Nephron (organoid): ENCODE measurements around the gene EPS8.

ENCODE experiments used
- H3K27ac Mint-ChIP-seq, 3 experiments: 2 replicates each; pipeline ENCODE4 v1.8.0; 2020; ENCODE audit warnings: mixed read lengths in 3 of 3, mild to moderate bottlenecking in 2 of 3, moderate library complexity in 1 of 3
- H3K27me3 Mint-ChIP-seq: 2 replicates; pipeline ENCODE4 v1.8.0; 2021; ENCODE audit warnings: low read depth, mild to moderate bottlenecking, moderate library complexity, mixed read lengths
- H3K36me3 Mint-ChIP-seq: 2 replicates; pipeline ENCODE4 v1.8.0; 2020; ENCODE audit warnings: low read depth, mixed read lengths
- H3K4me1 Mint-ChIP-seq: 2 replicates; pipeline ENCODE4 v1.8.0; 2020; ENCODE audit warnings: mixed read lengths
- H3K4me3 Mint-ChIP-seq, 3 experiments: 2 replicates each; pipeline ENCODE4 v1.8.0; 2020; ENCODE audit warnings: mild to moderate bottlenecking in 3 of 3, mixed read lengths in 3 of 3, moderate library complexity in 2 of 3
- H3K9me3 Mint-ChIP-seq: 2 replicates; pipeline ENCODE4 v1.8.0; 2020; ENCODE audit warnings: mixed read lengths
- TF ChIP-seq, protein P1 (sequence below), 3 experiments: fragments of 200-600 bp; sonication (generic); IDR thresholded peaks; one replicate each; pipeline ENCODE4 v1.5.0; 2021; ENCODE audit warnings: antibody characterized with exemption in 3 of 3; ENCODE audit not compliant: unreplicated experiment in 3 of 3

Gene EPS8

DNA sequence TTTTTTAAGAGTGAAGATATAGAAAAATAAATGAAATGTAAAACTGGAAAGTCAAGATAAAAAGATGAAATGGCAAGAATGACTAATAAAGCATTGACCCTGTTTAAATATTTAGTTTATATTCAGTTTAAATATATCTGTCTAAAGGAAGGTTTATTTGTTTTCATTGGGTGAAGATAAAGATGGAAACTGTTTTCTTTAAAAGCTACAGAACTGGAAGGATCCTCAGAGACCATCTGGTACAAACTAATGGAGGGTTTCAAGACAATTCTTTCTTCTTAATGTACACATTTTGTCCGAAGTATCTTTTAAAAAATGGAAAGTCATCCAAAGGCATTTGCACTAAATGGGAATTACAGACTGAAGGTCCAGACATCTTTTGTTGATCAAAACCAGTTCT is 142.6 kb downstream of the EPS8 start:
- Mint-ChIP-seq H3K9me3 (no peaks in the 10 kb centered on the region), H3K4me3 (no peak overlapping the region), H3K4me1 (peaks cover 16% of the 10 kb centered on the region), H3K27me3 (no peaks in the 10 kb centered on the region), H3K36me3 (peaks cover 19% of the 10 kb centered on the region), H3K27ac (peak overlapping the region in 1 of 3 experiments; percentile 36)
- TF ChIP-seq, protein P1, sequence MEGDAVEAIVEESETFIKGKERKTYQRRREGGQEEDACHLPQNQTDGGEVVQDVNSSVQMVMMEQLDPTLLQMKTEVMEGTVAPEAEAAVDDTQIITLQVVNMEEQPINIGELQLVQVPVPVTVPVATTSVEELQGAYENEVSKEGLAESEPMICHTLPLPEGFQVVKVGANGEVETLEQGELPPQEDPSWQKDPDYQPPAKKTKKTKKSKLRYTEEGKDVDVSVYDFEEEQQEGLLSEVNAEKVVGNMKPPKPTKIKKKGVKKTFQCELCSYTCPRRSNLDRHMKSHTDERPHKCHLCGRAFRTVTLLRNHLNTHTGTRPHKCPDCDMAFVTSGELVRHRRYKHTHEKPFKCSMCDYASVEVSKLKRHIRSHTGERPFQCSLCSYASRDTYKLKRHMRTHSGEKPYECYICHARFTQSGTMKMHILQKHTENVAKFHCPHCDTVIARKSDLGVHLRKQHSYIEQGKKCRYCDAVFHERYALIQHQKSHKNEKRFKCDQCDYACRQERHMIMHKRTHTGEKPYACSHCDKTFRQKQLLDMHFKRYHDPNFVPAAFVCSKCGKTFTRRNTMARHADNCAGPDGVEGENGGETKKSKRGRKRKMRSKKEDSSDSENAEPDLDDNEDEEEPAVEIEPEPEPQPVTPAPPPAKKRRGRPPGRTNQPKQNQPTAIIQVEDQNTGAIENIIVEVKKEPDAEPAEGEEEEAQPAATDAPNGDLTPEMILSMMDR (IDR thresholded peaks at IDR 0.05; ENCODE audit: unreplicated experiment in 3 of 3): no peak

GRCh38 chr12:15644700-15645099 is 144.5 kb downstream of the EPS8 start:
- H3K27ac Mint-ChIP-seq: no peak overlapping the region
- H3K4me3 Mint-ChIP-seq: no peak overlapping the region
- TF ChIP-seq, protein P1 (IDR thresholded peaks at IDR 0.05; ENCODE audit: unreplicated experiment in 3 of 3): no peak
- peaks cover 4% of the 10 kb centered on the region for H3K4me1 Mint-ChIP-seq
- no peaks in the 10 kb centered on the region for H3K27me3 Mint-ChIP-seq
- H3K9me3 Mint-ChIP-seq: no peaks in the 10 kb centered on the region
- H3K36me3 Mint-ChIP-seq: peaks cover 35% of the 10 kb centered on the region

- Mint-ChIP-seq H3K27me3 (no peaks in the 10 kb centered on the region), H3K9me3 (no peaks in the 10 kb centered on the region)
Measured at GRCh38 chr12:15638231-15638630, 151.0 kb downstream of the EPS8 start.

DNA sequence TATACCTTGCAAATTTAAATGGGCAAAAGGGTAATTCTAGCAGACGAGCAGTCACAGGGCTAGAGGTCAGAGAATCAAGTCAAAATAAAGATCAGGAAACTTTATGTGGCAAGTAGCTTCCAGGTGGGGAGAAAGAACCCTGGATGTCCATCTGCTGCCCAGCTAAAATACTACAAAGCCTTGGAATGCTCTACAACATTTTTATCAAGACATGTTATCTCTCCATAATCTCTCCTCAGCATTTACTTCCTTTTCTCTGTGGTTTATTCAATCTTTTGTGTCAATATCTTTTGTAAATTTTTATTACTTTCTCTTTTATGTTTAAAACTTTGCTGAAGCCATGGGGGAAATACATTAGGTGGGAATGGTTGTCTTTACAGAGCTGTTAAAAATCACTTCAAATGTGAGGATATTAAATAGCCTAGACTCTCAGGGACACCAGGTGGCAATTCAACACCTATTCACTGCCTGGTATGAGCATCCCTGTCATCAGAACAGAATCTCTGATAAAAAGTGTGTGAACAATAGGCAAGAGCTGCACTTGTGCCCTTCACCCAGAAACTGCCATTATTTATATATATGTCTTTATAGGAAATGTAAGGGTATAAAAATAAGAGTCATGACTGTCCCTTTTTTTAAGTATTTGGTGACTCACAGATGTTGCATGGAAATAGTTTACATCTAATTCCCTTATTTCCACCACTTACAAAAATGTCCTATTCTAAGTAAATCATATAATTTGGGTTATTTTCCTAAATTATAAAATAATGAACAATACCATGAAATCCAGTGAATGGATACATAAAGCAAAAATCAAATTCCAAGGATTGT is 152.9 kb downstream of the EPS8 start:
- no peak overlapping the region for H3K4me3 Mint-ChIP-seq
- peaks cover 17% of the 10 kb centered on the region for H3K36me3 Mint-ChIP-seq
- H3K27ac Mint-ChIP-seq: no peak overlapping the region

More at GRCh38 chr12:15638231-15638630, 151.0 kb downstream of the EPS8 start:
- H3K27ac Mint-ChIP-seq: peak overlapping the region in 1 of 3 experiments; percentile 22
- peaks cover 9% of the 10 kb centered on the region for H3K4me1 Mint-ChIP-seq
- TF ChIP-seq, protein P1 (IDR thresholded peaks at IDR 0.05; ENCODE audit: unreplicated experiment in 3 of 3): no peak
- H3K4me3 Mint-ChIP-seq: no peak overlapping the region
- peaks cover 17% of the 10 kb centered on the region for H3K36me3 Mint-ChIP-seq

DNA sequence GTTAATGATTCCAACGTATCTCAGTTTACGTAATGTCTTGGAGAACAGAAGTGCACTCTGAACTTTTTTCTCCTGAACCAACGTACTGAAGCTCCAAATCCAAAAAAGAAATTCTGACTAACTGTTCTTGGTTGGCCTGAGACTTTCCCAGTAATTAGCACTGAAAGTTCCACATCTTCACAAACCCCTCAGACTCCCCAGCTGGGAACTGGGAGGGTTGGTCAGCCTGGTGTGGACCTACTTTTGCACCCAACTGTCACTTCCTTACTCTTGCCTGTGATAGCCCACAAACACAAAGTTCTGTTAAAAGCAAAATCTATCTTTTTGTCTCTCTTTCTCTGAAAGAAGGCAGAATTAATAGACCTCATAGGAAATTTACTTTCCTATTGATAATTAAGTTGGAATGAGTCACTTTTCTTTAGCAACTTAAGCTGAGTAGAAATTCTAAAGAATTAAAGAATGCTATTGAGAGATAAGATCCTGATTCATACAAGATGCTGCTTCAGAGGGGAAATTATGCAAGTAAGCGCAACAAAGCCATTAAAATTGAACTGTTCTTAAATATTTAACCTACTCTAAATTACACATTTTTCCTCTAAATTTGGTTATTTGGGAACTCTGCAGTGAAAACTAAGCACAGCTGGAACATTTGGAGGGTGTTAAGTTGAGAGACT is 155.0 kb downstream of the EPS8 start:
- no peak overlapping the region for H3K4me3 Mint-ChIP-seq
- TF ChIP-seq, protein P1 (IDR thresholded peaks at IDR 0.05; ENCODE audit: unreplicated experiment in 3 of 3): no peak
- H3K27ac Mint-ChIP-seq: no peak overlapping the region
- no peaks in the 10 kb centered on the region for H3K9me3 Mint-ChIP-seq
- H3K4me1 Mint-ChIP-seq: peaks cover 30% of the 10 kb centered on the region
- H3K27me3 Mint-ChIP-seq: no peaks in the 10 kb centered on the region
- peaks cover 8% of the 10 kb centered on the region for H3K36me3 Mint-ChIP-seq

More for the DNA sequence above, 152.9 kb downstream of the EPS8 start:
- H3K9me3 Mint-ChIP-seq: no peaks in the 10 kb centered on the region
- H3K4me1 Mint-ChIP-seq: peaks cover 11% of the 10 kb centered on the region
- H3K27me3 Mint-ChIP-seq: no peaks in the 10 kb centered on the region
- TF ChIP-seq, protein P1 (IDR thresholded peaks at IDR 0.05; ENCODE audit: unreplicated experiment in 3 of 3): no peak
